Kidney epithelial cell (primary cell): ENCODE results near the gene CLIC3. TPM values are rescaled to one million over a fixed set of nuclear protein-coding genes. Genes with fewer than 3 reads are reported as not detected.

Experiments
- DNase-seq: peaks from one replicate; pipeline ENCODE4 v3.0.0-alpha.2; 2010; ENCODE audit warnings: low read depth
- H3K27me3 ChIP-seq: 2 replicates; pipeline ENCODE4 v1.6.0; 2011; ENCODE audit warnings: low read length; ENCODE audit not compliant: control insufficient read depth, insufficient read depth
- H3K36me3 ChIP-seq: 2 replicates; pipeline ENCODE4 v1.5.1; 2011; ENCODE audit warnings: low read length; ENCODE audit not compliant: control insufficient read depth, insufficient read depth
- H3K4me3 ChIP-seq: 2 replicates; pipeline ENCODE4 v1.5.1; 2011; ENCODE audit warnings: low read depth, mild to moderate bottlenecking, control low read depth, low read length
- total RNA-seq: library from RNA; depleted of rRNA; stranded (reverse); fragments of >200 nt; gene quantifications from 2 replicates; pipeline ENCODE4 v1.2.3, GENCODE V29; 2015
- TF ChIP-seq, protein P1 (sequence below): IDR thresholded peaks from 2 replicates; pipeline ENCODE4 v1.5.1; 2011; ENCODE audit warnings: mild to moderate bottlenecking, moderate library complexity, low read length, control low read depth, inconsistent platforms; ENCODE audit not compliant: insufficient read depth, poor library complexity, severe bottlenecking

CLIC3 gene
- total RNA-seq, 1 donor from 2014 or later, result not detected

DNA sequence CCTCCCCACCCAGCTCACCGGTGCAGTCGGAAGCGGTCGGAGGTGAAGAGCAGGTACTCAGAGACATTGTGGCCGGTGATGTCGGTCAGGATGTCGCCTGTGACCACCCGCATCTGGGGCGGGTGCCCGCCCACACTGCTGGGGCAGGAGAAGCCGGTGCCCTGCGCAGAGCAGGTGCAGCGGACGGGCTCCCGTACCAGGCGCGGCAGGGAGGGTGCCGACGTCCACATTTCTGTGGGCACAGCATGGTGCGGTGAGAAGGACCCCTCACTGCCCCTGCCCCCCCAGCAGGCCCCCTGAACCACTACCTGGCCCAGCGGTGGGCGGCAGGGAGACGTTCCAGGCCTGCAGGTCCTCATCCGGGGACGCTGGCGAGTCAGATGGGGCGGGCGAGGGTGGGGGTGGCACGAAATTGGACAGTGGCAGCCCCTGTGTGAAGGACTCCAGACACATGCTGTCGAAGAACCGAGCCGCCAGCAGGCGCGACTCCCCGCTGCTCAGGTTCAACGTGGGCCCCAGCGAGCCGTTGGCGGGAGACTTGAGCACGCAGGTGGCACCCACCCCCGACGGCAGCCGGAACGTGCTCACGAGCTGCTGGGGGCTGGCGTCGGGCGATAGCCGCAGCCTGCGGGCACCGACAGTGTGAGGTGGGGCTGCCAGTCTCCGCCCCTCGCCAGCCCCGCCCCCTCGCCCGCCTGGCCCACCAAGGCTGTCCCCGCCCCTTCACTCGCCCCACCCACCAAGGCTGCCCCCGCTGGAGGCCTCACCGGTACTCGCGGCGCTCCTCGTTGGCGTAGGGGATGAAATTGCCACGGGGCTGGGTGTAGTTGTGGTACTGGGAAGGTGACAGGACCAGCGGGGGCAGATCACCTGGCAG lies 16.6 kb upstream of the CLIC3 start:
- Histone ChIP-seq H3K27me3 (no peaks in the 10 kb centered on the region), H3K36me3 (no peaks in the 10 kb centered on the region), H3K4me3 (no peak overlapping the region)
- no peak for DNase-seq
- TF ChIP-seq, protein P1, sequence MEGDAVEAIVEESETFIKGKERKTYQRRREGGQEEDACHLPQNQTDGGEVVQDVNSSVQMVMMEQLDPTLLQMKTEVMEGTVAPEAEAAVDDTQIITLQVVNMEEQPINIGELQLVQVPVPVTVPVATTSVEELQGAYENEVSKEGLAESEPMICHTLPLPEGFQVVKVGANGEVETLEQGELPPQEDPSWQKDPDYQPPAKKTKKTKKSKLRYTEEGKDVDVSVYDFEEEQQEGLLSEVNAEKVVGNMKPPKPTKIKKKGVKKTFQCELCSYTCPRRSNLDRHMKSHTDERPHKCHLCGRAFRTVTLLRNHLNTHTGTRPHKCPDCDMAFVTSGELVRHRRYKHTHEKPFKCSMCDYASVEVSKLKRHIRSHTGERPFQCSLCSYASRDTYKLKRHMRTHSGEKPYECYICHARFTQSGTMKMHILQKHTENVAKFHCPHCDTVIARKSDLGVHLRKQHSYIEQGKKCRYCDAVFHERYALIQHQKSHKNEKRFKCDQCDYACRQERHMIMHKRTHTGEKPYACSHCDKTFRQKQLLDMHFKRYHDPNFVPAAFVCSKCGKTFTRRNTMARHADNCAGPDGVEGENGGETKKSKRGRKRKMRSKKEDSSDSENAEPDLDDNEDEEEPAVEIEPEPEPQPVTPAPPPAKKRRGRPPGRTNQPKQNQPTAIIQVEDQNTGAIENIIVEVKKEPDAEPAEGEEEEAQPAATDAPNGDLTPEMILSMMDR, result no peak

DNA sequence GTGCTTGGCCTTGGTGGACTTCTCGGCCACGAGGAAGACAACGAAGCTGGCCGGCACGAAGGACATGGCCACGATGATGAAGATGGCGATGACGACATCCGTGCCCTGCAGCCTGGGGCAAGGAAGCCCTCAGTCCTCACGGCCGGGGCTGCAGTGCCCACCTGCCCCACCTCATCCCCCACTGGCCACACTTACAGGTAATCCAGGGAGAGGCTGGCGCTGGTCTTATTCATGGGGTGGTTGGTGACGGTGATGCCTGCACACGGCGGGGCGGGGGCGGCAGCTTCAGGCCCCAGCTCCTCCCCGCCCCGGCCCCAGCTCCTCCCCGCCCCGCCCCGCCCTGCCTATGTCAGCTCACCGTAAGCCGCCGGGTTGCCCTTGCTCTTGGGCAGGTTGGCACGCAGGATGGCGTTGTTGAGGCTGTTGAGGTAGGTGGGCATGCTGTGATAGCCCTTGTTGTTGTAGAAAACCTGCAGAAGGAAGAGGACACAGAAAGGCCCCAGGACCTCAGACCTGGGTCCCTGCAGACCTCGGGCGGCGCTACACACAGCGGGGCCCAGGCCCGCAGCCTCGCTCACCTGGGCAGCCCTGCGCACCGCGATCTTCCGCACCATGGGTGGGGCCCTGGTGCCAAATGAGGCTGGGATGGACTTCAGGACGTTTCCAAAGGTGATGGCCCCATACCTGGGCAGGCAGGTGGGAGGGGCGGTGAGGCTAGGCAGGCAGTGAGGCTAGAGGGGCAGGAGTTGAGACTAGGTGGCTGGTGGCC lies 15.7 kb upstream of the CLIC3 start:
- TF ChIP-seq, protein P1, result no peak
- no peaks in the 10 kb centered on the region for H3K27me3 ChIP-seq

GRCh38 chr9:137011156-137011555 lies 14.8 kb upstream of the CLIC3 start:
- H3K27me3 ChIP-seq, result no peaks in the 10 kb centered on the region
- H3K4me3 ChIP-seq, result no peak overlapping the region
- no peaks in the 10 kb centered on the region for H3K36me3 ChIP-seq
- DNase-seq, result no peak
- TF ChIP-seq, protein P1, result no peak

More for the DNA sequence above, 15.7 kb upstream of the CLIC3 start:
- no peak for DNase-seq
- Histone ChIP-seq H3K4me3 (no peak overlapping the region), H3K36me3 (no peaks in the 10 kb centered on the region)

GRCh38 chr9:137009938-137010732 lies 13.8 kb upstream of the CLIC3 start:
- Histone ChIP-seq H3K4me3 (no peak overlapping the region), H3K27me3 (no peaks in the 10 kb centered on the region), H3K36me3 (no peaks in the 10 kb centered on the region)
- DNase-seq, result no peak
- TF ChIP-seq, protein P1, result no peak

DNA sequence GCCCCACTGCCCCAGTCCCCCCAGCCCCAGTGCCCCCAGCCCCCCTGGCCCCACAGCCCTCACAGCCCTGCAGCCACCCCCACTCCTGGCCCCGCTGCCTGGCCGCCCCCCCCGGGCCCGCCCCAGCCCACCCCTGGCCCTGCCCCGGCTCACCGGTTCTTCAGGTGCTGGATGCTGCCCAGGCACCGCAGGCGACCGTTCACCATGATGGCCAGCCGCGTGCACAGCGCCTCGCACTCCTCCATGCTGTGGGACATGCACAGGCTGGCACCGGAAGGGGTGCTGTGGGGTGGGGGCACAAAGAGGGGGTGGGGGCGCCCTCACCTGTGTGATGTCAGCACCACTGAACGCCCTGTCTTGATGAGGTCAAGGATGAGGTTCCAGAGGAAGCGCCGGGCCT lies 12.8 kb upstream of the CLIC3 start:
- Histone ChIP-seq H3K4me3 (no peak overlapping the region), H3K36me3 (no peaks in the 10 kb centered on the region), H3K27me3 (no peaks in the 10 kb centered on the region)
- no peak for DNase-seq
- TF ChIP-seq, protein P1, result no peak
